Adrenal gland (tissue), 12 donors: ENCODE results near the gene RCAN3. TPM values are rescaled to one million over a fixed set of nuclear protein-coding genes. Genes with fewer than 3 reads are reported as not detected.

Source experiments
- DNase-seq, 7 donors: peaks; one replicate each; pipeline ENCODE4 v3.0.0-alpha.2; 2019 to 2020
- H3K27ac ChIP-seq, 5 donors: fragments of 200-600 bp; sonication (generic) in 4 of 5; 1 replicate in 3 of 5; 2 replicates in 2 of 5; pipeline versions ENCODE4 v1.5.1 to v1.8.0; 2016 to 2020; ENCODE audit warnings: mild to moderate bottlenecking in 1 of 5
- H3K27me3 ChIP-seq: fragments of 200-600 bp; 2 replicates; pipeline ENCODE4 v1.8.0; 2021
- H3K36me3 ChIP-seq, 2 donors: fragments of 200-600 bp; replicated peaks in 1 of 2; 1 replicate in 1 of 2; 2 replicates in 1 of 2; pipeline versions ENCODE4 v1.5.1 to v1.8.0; 2018 to 2022
- H3K4me1 ChIP-seq, 2 donors: fragments of 200-600 bp; replicated peaks in 1 of 2; 1 replicate in 1 of 2; 2 replicates in 1 of 2; pipeline versions ENCODE4 v1.5.1 to v1.8.0; 2018 to 2021
- H3K4me3 ChIP-seq, 4 donors: fragments of 200-600 bp; sonication (generic) in 3 of 4; one replicate each; pipeline ENCODE4 v1.5.1; 2016 to 2018
- H3K9me3 ChIP-seq, 3 donors: fragments of 200-600 bp; sonication (generic) in 1 of 3; replicated peaks in 1 of 3; 1 replicate in 2 of 3; 2 replicates in 1 of 3; pipeline versions ENCODE4 v1.5.1 to v1.8.0; 2016 to 2021
- CTCF ChIP-seq, 6 experiments: fragments of 450-650 bp in 4 of 6; fragments of 200-600 bp in 2 of 6; sonication (generic) in 1 of 6; IDR thresholded peaks; 1 replicate in 5 of 6; 2 replicates in 1 of 6; pipeline versions ENCODE4 v1.5.1 to v1.8.0; 2016 to 2021; ENCODE audit warnings: antibody characterized with exemption in 6 of 6, mild to moderate bottlenecking in 2 of 6, moderate library complexity in 1 of 6
- POLR2A ChIP-seq, 2 donors: fragments of 450-650 bp; IDR thresholded peaks; one replicate each; pipeline ENCODE4 v1.6.1; 2017; ENCODE audit warnings: antibody characterized with exemption in 2 of 2, mild to moderate bottlenecking in 2 of 2, moderate library complexity in 1 of 2
- WGBS, 4 donors: extraction: QIAGEN DNeasy Blood & Tissue Kit in 2 of 4; methylation state at CpG; one replicate each; pipeline versions ENCODE4 v1.1.5 to v1.1.7; 2013 to 2017; 5-methylcytosine and 5-hydroxymethylcytosine counted together
- intact Hi-C, 2 donors: fragments of 100-400 bp; cut with DNase I; formaldehyde crosslinking; loops; one replicate each; pipeline versions ENCODE4 v1.14.1 to v1.15.0; 2022 to 2023
- polyA plus RNA-seq, 3 donors: library from polyadenylated mRNA; stranded (reverse); fragments of 200-250 nt in 2 of 3; fragments of 350-450 nt in 1 of 3; fragmentation: Illumina TruSeq in 1 of 3; extraction: RNeasy Lipid Tissue Mini Kit (QIAGEN cat#74804) in 1 of 3; gene quantifications; one replicate each; pipeline ENCODE4 v1.2.3, GENCODE V29; 2013 to 2014
- total RNA-seq, 9 donors: library from RNA; depleted of rRNA in 4 of 9; stranded (reverse); fragments of >200 nt in 4 of 9; fragments of 120-200 nt in 1 of 9; fragmentation: NEBNext Ultra II Directional in 1 of 9; extraction: Animal tissue kit (Norgen Biotek cat#: 25700) in 1 of 9; gene quantifications; one replicate each; pipeline versions ENCODE4 v1.1.0 to v1.2.4, GENCODE V29; 2013 to 2023
- donor health status: healthy with polysubstance abuse.
- donor health status: Bipolar disorder and iron deficiency.
- donor health status: DM: yes; HTN: yes; CAD: no.
- donor health status: DM: no; HTN: no; CAD: no.
- donor health status: DM: no; HTN: no; CAD: no.
- donor health status: DM: yes; HTN: yes; CAD: no.

Gene RCAN3
- total and polyA plus RNA-seq, 12 donors = 0.48 to 5.6 (median 2.2) TPM

GRCh38 chr1:24465099-24465498 is 37.5 kb upstream of the RCAN3 start:
- no peak for TF ChIP-seq POLR2A (IDR thresholded peaks at IDR 0.05)
- TF ChIP-seq CTCF (IDR thresholded peaks at IDR 0.05) = no peak
- DNase-seq = no peak

GRCh38 chr1:24465638-24466037 is 37.0 kb upstream of the RCAN3 start:
- Histone ChIP-seq H3K27ac (no peak overlapping the region), H3K4me1 (no peaks in the 10 kb centered on the region), H3K9me3 (no peaks in the 10 kb centered on the region), H3K36me3 (no peaks in the 10 kb centered on the region), H3K27me3 (no peaks in the 10 kb centered on the region), H3K4me3 (no peak overlapping the region)
- intact Hi-C loops = no loop called here
- no peak for DNase-seq
- TF ChIP-seq CTCF (IDR thresholded peaks at IDR 0.05) (no peak), POLR2A (IDR thresholded peaks at IDR 0.05) (no peak)
- WGBS, 4 donors = 91 to 96% (median 95%) methylated on average over 2 of the region's 2 CpGs

More at GRCh38 chr1:24465099-24465498, 37.5 kb upstream of the RCAN3 start:
- H3K9me3 ChIP-seq = no peaks in the 10 kb centered on the region
- no peak overlapping the region for H3K27ac ChIP-seq
- no peaks in the 10 kb centered on the region for H3K27me3 ChIP-seq
- H3K36me3 ChIP-seq = peaks cover 0 to 3% of the 10 kb centered on the region in 2 donors
- 71 to 86% (median 81%) methylated on average over 4 of the region's 4 CpGs for WGBS, 4 donors
- no peak overlapping the region for H3K4me3 ChIP-seq
- intact Hi-C loops = no loop called here
- H3K4me1 ChIP-seq = no peaks in the 10 kb centered on the region

- H3K4me3 ChIP-seq = no peak overlapping the region
- intact Hi-C loops = no loop called here
- 89 to 94% (median 92%) methylated on average over 11 of the region's 11 CpGs for whole genome bisulfite sequencing, 4 donors
- no peaks in the 10 kb centered on the region for H3K4me1 ChIP-seq
- no peak overlapping the region for H3K27ac ChIP-seq
- no peaks in the 10 kb centered on the region for H3K9me3 ChIP-seq
- no peak for TF ChIP-seq CTCF (IDR thresholded peaks at IDR 0.05)
- no peak for TF ChIP-seq POLR2A (IDR thresholded peaks at IDR 0.05)
- H3K27me3 ChIP-seq = no peaks in the 10 kb centered on the region
- DNase-seq = no peak
- no peaks in the 10 kb centered on the region for H3K36me3 ChIP-seq
These were observed 33.8 kb upstream of the RCAN3 start for GRCh38 chr1:24468685-24469316.

GRCh38 chr1:24470592-24470991 is 32.0 kb upstream of the RCAN3 start:
- H3K4me3 ChIP-seq = no peak overlapping the region
- 90 to 93% (median 90%) methylated on average over 2 of the region's 2 CpGs for WGBS, 4 donors
- no peak overlapping the region for H3K27ac ChIP-seq
- H3K9me3 ChIP-seq = no peaks in the 10 kb centered on the region
- DNase-seq = no peak
- intact Hi-C loops = no loop called here
- H3K4me1 ChIP-seq = no peaks in the 10 kb centered on the region
- H3K36me3 ChIP-seq = no peaks in the 10 kb centered on the region
- H3K27me3 ChIP-seq = no peaks in the 10 kb centered on the region
- TF ChIP-seq CTCF (IDR thresholded peaks at IDR 0.05) (no peak), POLR2A (IDR thresholded peaks at IDR 0.05) (no peak)
